Measurements from ENCODE around the gene HOXB13. TPM values are rescaled to one million over a fixed set of nuclear protein-coding genes. Genes with fewer than 3 reads are reported as not detected.

HOXB13 gene
- total RNA-seq, 2 donors from 2014 or later, result 78.7 to 249 TPM

DNA sequence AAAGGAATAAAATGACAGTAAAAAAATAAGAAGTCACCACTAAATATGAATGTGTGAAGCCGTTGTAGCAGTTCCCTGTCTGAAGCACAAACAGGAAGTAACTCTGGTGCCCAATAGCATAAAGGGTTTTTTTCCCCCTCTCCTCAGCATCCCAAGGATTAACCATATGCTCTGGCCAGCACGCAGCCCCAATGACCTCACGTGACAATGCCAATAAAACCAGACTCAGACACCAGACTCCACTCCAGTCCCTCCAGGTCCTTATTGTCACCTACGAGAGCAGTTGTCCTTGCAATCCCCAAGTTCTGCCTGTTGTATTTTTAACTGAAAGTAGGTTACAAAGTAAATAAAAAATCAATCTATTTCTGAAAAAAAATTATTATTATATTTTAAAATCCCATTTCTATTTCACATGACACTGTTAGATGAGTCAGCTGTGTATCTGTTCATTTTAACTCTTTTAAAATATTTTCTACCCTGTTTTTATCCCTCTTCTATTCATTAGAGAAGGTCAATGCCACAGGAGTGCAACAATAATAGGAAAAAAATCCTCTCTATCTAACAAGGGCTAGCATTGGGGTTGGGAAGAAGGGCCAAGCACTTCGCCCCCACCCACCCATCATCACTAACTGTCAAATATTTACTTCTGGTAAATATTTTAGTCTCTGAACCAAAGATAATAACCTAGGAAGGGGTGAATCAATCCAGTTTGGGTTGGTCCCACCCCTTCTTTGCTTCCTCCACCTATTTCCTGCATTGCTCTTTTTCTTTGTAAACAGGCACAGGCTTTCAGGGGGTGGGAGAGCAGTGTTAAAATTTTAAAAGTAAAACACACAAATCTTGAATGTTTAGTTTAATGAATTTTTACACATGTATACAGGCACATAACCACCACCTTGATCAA, 12.8 kb downstream of the HOXB13 start:
- no peak overlapping the region for H3K27ac ChIP-seq
- no peak overlapping the region for H3K4me3 ChIP-seq
- intact Hi-C loops (cut with DNase I), result no loop called here
- H3K27me3 ChIP-seq (replicated peaks; ENCODE audit: insufficient read depth), result no peaks in the 10 kb centered on the region
- no peaks in the 10 kb centered on the region for H3K4me1 ChIP-seq (replicated peaks)
- no peaks in the 10 kb centered on the region for H3K9me3 ChIP-seq
- 51% methylated on average over 5 of the region's 5 CpGs for WGBS
- peak; percentile 6 for TF ChIP-seq POLR2AphosphoS5 (IDR thresholded peaks at IDR 0.05)
- TF ChIP-seq, protein P1, sequence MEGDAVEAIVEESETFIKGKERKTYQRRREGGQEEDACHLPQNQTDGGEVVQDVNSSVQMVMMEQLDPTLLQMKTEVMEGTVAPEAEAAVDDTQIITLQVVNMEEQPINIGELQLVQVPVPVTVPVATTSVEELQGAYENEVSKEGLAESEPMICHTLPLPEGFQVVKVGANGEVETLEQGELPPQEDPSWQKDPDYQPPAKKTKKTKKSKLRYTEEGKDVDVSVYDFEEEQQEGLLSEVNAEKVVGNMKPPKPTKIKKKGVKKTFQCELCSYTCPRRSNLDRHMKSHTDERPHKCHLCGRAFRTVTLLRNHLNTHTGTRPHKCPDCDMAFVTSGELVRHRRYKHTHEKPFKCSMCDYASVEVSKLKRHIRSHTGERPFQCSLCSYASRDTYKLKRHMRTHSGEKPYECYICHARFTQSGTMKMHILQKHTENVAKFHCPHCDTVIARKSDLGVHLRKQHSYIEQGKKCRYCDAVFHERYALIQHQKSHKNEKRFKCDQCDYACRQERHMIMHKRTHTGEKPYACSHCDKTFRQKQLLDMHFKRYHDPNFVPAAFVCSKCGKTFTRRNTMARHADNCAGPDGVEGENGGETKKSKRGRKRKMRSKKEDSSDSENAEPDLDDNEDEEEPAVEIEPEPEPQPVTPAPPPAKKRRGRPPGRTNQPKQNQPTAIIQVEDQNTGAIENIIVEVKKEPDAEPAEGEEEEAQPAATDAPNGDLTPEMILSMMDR (IDR thresholded peaks at IDR 0.05), result no peak
- TF ChIP-seq POLR2A (IDR thresholded peaks at IDR 0.05), result no peak
- DNase-seq (ENCODE audit: low spot score), result no peak
- H3K36me3 ChIP-seq, result no peaks in the 10 kb centered on the region

DNA sequence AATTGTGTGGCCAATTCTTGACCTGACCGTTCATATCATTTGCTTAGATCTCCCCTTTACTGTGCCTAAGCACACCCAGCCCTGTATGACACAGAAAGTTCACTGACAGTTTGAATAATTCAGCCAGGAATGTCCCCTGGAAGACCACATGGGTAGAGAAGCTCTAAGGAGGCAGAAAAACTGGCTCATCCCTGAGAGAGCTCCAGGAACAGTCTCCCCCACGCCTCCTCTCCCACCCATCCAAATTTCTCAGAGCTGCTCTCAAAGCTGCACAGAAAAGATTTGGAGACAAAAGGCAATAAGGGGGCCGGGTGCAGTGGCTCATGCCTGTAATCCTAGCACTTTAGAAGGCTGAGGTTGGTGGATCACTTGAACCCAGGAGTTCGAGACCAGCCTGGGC, 17.4 kb downstream of the HOXB13 start:
- intact Hi-C loops (cut with DNase I), result no loop called here
- no peak for TF ChIP-seq POLR2A (IDR thresholded peaks at IDR 0.05)
- TF ChIP-seq, protein P1 (IDR thresholded peaks at IDR 0.05), result no peak
- TF ChIP-seq POLR2AphosphoS5 (IDR thresholded peaks at IDR 0.05), result no peak
- Histone ChIP-seq H3K4me3 (no peak overlapping the region), H3K27me3 (replicated peaks; ENCODE audit: insufficient read depth) (no peaks in the 10 kb centered on the region), H3K36me3 (no peaks in the 10 kb centered on the region), H3K9me3 (no peaks in the 10 kb centered on the region), H3K4me1 (replicated peaks) (no peaks in the 10 kb centered on the region), H3K27ac (no peak overlapping the region)
- no peak for DNase-seq (ENCODE audit: low spot score)
- WGBS, result 63% methylated on average over 4 of the region's 4 CpGs

DNA sequence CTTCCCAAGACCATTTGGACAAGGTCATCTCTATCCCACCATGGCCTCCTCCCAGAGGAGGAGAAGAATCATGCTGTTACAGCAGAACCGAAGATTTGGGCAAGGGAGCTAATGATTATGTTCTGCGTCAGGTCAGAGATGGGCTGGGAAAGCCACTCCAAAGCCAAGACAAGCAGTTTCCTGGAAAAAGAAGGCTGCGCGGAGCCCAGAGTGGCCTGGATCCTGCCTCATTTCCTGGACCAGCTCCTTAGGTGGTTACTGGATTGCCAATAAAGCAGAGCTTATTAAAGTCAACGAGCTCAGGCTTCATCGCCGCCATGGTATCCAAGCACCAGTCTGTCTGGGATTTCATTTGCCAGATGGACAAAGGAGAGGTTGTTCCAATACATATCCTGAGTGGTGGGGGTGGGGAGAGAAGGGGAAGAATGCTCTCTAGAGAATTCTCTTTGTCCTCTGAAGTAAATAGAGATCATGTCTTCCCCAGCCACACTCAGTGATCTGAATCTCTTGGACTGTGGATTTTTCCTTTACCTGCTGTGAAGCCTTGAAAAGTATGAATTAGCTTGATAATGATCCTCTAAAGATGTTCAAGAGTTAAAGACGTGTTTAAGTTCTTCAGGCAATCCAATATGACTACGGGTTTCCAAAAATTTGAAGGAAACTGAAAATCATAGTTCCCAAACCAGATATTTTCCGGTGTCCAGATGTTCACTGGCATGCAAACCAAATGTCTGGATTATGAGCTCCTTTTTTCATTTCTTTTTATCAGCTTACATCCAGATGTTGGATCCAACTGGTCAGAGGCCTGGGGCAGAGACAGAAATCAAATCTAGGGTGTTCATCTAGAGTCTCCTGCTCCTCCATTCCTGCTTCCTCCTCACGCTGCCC, 23.9 kb downstream of the HOXB13 start:
- H3K4me1 ChIP-seq (replicated peaks), result no peaks in the 10 kb centered on the region
- TF ChIP-seq, protein P1 (IDR thresholded peaks at IDR 0.05), result no peak
- no peaks in the 10 kb centered on the region for H3K9me3 ChIP-seq
- 73% methylated on average over 11 of the region's 11 CpGs for WGBS
- H3K4me3 ChIP-seq, result no peak overlapping the region
- no peaks in the 10 kb centered on the region for H3K36me3 ChIP-seq
- DNase-seq (ENCODE audit: low spot score), result no peak
- H3K27me3 ChIP-seq (replicated peaks; ENCODE audit: insufficient read depth), result no peaks in the 10 kb centered on the region
- H3K27ac ChIP-seq, result no peak overlapping the region
- intact Hi-C loops (cut with DNase I), result no loop called here

GRCh38 chr17:48701864-48702532, 26.6 kb downstream of the HOXB13 start:
- Histone ChIP-seq H3K4me3 (no peak overlapping the region), H3K4me1 (replicated peaks) (no peaks in the 10 kb centered on the region), H3K27ac (no peak overlapping the region), H3K9me3 (no peaks in the 10 kb centered on the region), H3K27me3 (replicated peaks; ENCODE audit: insufficient read depth) (no peaks in the 10 kb centered on the region), H3K36me3 (no peaks in the 10 kb centered on the region)
- intact Hi-C loops (cut with DNase I), result no loop called here
- TF ChIP-seq, protein P1 (IDR thresholded peaks at IDR 0.05), result no peak
- no peak for TF ChIP-seq POLR2A (IDR thresholded peaks at IDR 0.05)
- TF ChIP-seq POLR2AphosphoS5 (IDR thresholded peaks at IDR 0.05), result no peak
- 96% methylated on average over 10 of the region's 10 CpGs for WGBS
- no peak for DNase-seq (ENCODE audit: low spot score)

Measured in prostate gland (tissue), 2 donors.